Measurements from ENCODE around the gene SUN5. TPM values are rescaled to one million over a fixed set of nuclear protein-coding genes. Genes with fewer than 3 reads are reported as not detected.

SUN5 gene
- total and polyA plus RNA-seq, 3 donors from 2014 or later: 19.0 to 59.7 (median 29.1) TPM

GRCh38 chr20:33030569-33030968 lies 26.3 kb upstream of the SUN5 start:
- 82 to 85% methylated on average over 6 of the region's 6 CpGs for WGBS, 2 donors

DNA sequence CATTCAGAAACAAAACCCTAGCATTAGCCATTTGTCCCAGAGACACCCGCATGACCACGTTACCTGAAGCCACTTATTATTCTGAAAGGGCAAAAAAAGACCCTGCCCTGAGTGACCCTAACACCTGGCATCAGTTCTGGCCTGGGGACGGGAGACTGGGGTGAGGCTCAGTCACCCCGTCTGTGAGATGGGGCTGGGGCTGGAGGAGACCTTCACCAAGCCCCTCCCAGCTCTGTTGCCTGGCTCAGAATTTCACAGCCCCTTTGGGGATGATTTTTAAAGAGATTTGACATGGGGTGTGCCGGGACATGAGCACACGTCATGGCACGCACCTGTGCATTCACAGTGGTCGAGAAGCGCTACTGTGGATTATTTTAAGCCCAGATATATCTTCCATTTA lies 25.8 kb upstream of the SUN5 start:
- TF ChIP-seq POLR2A (IDR thresholded peaks at IDR 0.05): no peak
- TF ChIP-seq CTCF (IDR thresholded peaks at IDR 0.05): no peak
- WGBS, 2 donors: 83% methylated on average over 9 of the region's 9 CpGs
- no peaks in the 10 kb centered on the region for H3K36me3 ChIP-seq (ENCODE audit: low read depth, missing control alignments)
- H3K27me3 ChIP-seq: no peaks in the 10 kb centered on the region
- intact Hi-C loops (cut with DNase I; ENCODE audit: low total_unique reads): no loop called here
- no peak for DNase-seq
- no peaks in the 10 kb centered on the region for H3K9me3 ChIP-seq
- H3K4me1 ChIP-seq: no peaks in the 10 kb centered on the region
- no peak overlapping the region for H3K4me3 ChIP-seq
- H3K27ac ChIP-seq: no peak overlapping the region

More at GRCh38 chr20:33030569-33030968, 26.3 kb upstream of the SUN5 start:
- Histone ChIP-seq H3K4me1 (no peaks in the 10 kb centered on the region), H3K27me3 (no peaks in the 10 kb centered on the region), H3K4me3 (no peak overlapping the region), H3K9me3 (no peaks in the 10 kb centered on the region), H3K36me3 (ENCODE audit: low read depth, missing control alignments) (no peaks in the 10 kb centered on the region), H3K27ac (no peak overlapping the region)
- TF ChIP-seq CTCF (IDR thresholded peaks at IDR 0.05) (no peak), POLR2A (IDR thresholded peaks at IDR 0.05) (no peak)
- intact Hi-C loops (cut with DNase I; ENCODE audit: low total_unique reads): no loop called here
- DNase-seq: no peak

DNA sequence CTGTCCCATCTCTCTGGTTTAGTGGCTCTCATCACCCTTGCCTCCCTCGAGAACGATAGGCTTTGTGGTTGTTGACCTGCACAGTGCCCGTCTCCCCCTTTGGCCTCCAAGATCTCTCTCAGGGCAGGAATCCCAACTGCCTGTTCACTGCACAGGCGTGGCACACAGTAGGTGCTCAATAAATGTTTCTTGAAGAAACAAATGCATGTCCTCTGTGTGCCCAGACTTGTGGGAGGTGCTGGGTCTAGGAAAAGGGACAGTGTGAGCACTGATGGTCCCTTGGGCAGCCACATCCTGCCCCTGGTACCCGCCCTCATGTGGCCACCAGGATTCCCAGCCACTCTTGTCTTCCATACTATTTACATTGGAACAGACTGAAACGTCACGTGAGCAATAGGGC lies 24.6 kb upstream of the SUN5 start:
- H3K27me3 ChIP-seq: no peaks in the 10 kb centered on the region
- H3K36me3 ChIP-seq (ENCODE audit: low read depth, missing control alignments): no peaks in the 10 kb centered on the region
- intact Hi-C loops (cut with DNase I; ENCODE audit: low total_unique reads): no loop called here
- H3K4me3 ChIP-seq: no peak overlapping the region
- DNase-seq: no peak
- H3K27ac ChIP-seq: no peak overlapping the region
- no peak for TF ChIP-seq CTCF (IDR thresholded peaks at IDR 0.05)
- TF ChIP-seq POLR2A (IDR thresholded peaks at IDR 0.05): no peak
- H3K9me3 ChIP-seq: no peaks in the 10 kb centered on the region
- WGBS, 2 donors: 82 to 85% methylated on average over 7 of the region's 7 CpGs
- no peaks in the 10 kb centered on the region for H3K4me1 ChIP-seq

DNA sequence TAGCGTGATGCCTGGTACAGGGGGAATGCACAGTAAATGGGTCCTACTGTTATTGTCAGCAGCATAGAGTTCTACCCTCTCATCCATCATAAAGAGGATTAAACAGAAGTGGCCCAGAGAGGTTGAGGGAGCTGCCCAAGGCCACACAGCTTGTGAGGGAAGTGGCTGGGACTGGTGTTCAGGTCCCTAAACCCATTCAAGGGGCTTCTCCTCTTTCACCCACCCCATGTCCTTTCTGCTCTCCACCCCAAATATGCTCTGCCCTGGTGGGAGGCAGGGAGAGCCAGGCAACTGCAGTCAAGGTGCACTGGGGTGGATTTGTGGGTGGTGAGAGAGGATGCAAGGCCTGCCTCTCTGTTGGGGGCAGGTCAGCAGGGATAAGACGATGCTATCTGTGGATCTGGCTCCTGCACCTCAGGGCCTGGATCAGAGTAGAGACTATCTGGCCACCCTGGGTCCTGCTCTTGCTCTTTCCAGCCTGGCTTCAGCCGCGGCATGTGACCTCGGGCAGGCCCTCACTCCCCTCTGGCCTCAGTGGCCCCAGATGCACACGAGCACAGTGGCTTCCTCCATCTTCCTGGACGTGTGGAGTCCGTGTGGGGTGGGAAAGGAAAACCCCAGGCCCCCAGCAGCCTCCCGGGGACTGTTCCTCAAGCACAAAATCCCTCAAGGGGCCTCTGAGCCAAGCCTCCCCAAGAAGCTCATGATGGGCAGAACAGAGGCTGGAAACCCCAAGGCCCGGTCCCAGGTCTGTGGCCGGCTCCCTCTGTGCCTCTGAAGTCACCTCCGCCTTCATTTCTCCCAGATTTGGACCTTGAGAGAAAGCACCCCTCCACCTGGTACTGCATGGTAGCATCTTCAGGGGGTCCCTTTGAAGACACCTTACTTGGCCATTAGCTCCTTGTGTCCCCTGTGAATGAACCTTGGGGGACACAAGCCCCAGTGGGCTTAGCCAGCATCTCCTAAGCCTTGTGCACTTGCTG lies 23.8 kb upstream of the SUN5 start:
- TF ChIP-seq CTCF (IDR thresholded peaks at IDR 0.05) (no peak), POLR2A (IDR thresholded peaks at IDR 0.05) (no peak)
- Histone ChIP-seq H3K27ac (no peak overlapping the region), H3K27me3 (no peaks in the 10 kb centered on the region), H3K4me3 (no peak overlapping the region), H3K4me1 (no peaks in the 10 kb centered on the region), H3K36me3 (ENCODE audit: low read depth, missing control alignments) (no peaks in the 10 kb centered on the region), H3K9me3 (no peaks in the 10 kb centered on the region)
- 69 to 77% methylated on average over 3 to 12 of the region's 12 CpGs for WGBS, 2 donors
- intact Hi-C loops (cut with DNase I; ENCODE audit: low total_unique reads): no loop called here
- no peak for DNase-seq

Data from testis (tissue), 3 donors.